ENCODE data around the gene UBE2D2. TPM values are rescaled to one million over a fixed set of nuclear protein-coding genes. Genes with fewer than 3 reads are reported as not detected.

The UBE2D2 gene
- total RNA-seq, 3 donors from 2014 or later, result 139 to 145 (median 140) TPM

DNA sequence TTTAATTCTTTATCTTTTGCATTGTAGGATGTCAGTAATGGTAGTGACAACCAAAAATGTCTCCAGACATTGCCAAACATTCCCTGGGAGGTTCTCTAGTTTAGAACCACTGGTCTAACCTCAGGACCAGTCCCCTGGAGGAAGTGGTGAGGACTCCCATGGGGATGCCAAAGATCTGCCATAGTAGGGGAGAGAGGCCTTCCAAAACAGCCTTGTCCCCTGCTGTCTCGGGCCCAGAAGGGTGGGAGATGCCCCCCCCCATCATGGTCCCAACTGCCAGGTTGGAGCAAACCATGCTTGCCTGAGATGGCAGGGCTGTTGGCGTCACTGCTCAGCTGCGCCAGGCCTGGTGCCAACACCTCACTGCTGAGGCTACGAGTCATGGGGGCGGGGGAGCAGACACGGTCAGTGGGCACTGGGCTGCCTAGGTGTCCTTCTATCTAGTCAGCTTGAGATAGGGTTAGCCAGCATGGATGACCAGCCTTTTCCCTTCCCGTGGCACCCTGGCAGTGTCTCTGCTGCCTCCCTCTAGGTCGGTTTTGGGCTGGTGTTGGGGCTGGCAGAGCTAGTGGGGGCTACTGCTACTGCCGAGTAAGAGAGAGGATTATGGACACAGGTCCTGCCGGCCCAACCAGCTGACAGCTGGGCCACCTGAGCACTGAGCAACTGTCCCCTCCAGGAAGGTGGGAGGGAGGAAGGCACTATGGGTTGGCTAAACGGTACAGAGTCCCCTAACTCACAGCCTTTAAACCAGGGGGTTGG lies 78.7 kb downstream of the UBE2D2 start:
- ATAC-seq (no peak), DNase-seq (peak in 1 of 3 donors; percentile 38)
- intact Hi-C loops (cut with DNase I, micrococcal nuclease), result loop anchor here in 1 of 2 donors (10.0 kb wide), 1 partner anchor 55 kb away; no protein-coding TSS in a partner anchor
- no peaks in the 10 kb centered on the region for H3K36me3 ChIP-seq (ENCODE audit: low read depth)
- peaks cover 57% of the 10 kb centered on the region for H3K4me1 ChIP-seq (ENCODE audit: low read depth)
- no peak overlapping the region for H3K4me3 ChIP-seq
- H3K9me3 ChIP-seq, result no peaks in the 10 kb centered on the region
- TF ChIP-seq, protein P1, sequence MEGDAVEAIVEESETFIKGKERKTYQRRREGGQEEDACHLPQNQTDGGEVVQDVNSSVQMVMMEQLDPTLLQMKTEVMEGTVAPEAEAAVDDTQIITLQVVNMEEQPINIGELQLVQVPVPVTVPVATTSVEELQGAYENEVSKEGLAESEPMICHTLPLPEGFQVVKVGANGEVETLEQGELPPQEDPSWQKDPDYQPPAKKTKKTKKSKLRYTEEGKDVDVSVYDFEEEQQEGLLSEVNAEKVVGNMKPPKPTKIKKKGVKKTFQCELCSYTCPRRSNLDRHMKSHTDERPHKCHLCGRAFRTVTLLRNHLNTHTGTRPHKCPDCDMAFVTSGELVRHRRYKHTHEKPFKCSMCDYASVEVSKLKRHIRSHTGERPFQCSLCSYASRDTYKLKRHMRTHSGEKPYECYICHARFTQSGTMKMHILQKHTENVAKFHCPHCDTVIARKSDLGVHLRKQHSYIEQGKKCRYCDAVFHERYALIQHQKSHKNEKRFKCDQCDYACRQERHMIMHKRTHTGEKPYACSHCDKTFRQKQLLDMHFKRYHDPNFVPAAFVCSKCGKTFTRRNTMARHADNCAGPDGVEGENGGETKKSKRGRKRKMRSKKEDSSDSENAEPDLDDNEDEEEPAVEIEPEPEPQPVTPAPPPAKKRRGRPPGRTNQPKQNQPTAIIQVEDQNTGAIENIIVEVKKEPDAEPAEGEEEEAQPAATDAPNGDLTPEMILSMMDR (IDR thresholded peaks at IDR 0.05), result no peak

DNA sequence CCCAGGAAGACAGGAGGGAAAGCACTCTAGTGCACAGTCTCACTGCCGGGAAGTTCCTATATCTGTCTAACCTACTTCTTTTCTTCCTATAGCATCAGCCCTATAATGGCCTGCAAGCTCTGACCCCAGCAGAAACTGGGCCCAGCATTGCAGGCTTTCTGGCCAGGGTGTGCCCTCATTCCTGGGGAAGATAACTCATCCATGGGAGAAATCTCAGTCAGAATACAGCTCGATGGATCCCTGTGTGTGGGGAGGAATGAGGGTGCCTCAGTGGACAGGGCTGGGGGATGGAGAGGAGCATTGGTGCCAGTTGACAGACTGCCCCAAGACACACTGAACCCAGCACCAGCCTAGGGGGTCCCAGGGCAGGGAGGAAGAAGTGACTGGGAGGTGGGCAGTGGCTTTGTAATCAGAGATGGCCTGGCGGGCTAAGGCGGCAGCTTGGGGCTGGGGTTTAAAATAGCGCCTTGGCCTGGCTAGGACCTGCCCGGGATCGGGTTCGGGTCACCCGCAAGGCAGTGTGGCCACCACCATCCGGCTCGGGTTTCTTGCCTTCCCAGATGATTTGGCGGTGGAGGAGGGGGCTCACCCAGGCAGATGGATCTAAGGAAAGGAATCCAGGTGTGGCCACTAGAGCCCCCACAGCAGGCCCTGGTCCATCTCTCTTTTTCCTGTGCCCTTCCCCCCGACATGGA lies 79.4 kb downstream of the UBE2D2 start:
- no peaks in the 10 kb centered on the region for H3K36me3 ChIP-seq (ENCODE audit: low read depth)
- TF ChIP-seq, protein P1 (IDR thresholded peaks at IDR 0.05), result no peak
- H3K4me1 ChIP-seq (ENCODE audit: low read depth), result peaks cover 54% of the 10 kb centered on the region
- ATAC-seq (no peak), DNase-seq (peak in 2 of 3 donors; percentile 13 to 50)
- intact Hi-C loops (cut with DNase I, micrococcal nuclease), result no loop called here
- no peaks in the 10 kb centered on the region for H3K9me3 ChIP-seq
- no peak overlapping the region for H3K4me3 ChIP-seq

- Histone ChIP-seq H3K9me3 (no peaks in the 10 kb centered on the region), H3K4me1 (ENCODE audit: low read depth) (peaks cover 46% of the 10 kb centered on the region), H3K4me3 (no peak overlapping the region), H3K36me3 (ENCODE audit: low read depth) (no peaks in the 10 kb centered on the region)
- TF ChIP-seq, protein P1 (IDR thresholded peaks at IDR 0.05), result no peak
- intact Hi-C loops (cut with DNase I, micrococcal nuclease), result no loop called here
- peak in 1 of 3 donors; percentile 10 for DNase-seq
- ATAC-seq, result no peak
Observed at GRCh38 chr5:139641116-139642080, 80.3 kb downstream of the UBE2D2 start.

- Histone ChIP-seq H3K4me3 (no peak overlapping the region), H3K4me1 (ENCODE audit: low read depth) (peaks cover 42% of the 10 kb centered on the region), H3K9me3 (no peaks in the 10 kb centered on the region), H3K36me3 (ENCODE audit: low read depth) (no peaks in the 10 kb centered on the region)
- intact Hi-C loops (cut with DNase I, micrococcal nuclease), result no loop called here
- DNase-seq (peak in 1 of 3 donors; percentile 10), ATAC-seq (no peak)
- TF ChIP-seq, protein P1 (IDR thresholded peaks at IDR 0.05), result no peak
Observed at GRCh38 chr5:139642213-139642612, 81.1 kb downstream of the UBE2D2 start.
